ENCODE data around the gene CAMK1D. TPM values are rescaled to one million over a fixed set of nuclear protein-coding genes. Genes with fewer than 3 reads are reported as not detected.
"Not testable (repeated sequence)": the region's sequence is repeated elsewhere in the genome, so short reads cannot be mapped to it uniquely, and the experiment has no call there.

The CAMK1D gene
- total and polyA plus RNA-seq, 2 donors (not counting 3 experiments of a cell fraction or from before 2014, with no cell fraction given) = 0.37 to 4.2 TPM

DNA sequence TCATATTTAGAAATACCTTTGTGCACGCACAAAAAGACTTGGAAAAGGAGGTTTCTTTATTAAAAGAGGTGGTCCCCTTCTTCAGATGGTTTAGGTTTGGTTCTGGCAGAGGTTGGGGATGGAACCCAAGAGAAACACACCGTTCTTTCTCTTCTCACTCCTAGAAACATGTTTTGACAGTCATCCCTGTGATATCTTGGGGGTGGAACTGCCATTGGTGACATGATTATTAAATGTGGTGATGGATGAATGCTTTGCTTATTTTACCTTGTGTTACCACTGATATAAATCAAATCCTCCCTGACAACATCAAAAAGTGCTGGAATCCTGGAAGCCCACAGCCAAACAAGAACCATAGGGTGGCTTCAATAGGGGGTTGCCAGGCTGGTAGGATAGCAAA, 505.6 kb downstream of the CAMK1D start:
- Histone ChIP-seq H3K4me1 (ENCODE audit: control insufficient read depth, extremely low read depth, insufficient read depth, low read length) (peaks cover under 1% of the 10 kb centered on the region), H3K9me1 (replicated peaks; ENCODE audit: control insufficient read depth, extremely low read depth, insufficient read depth, low read length) (no peaks in the 10 kb centered on the region), H2AFZ (ENCODE audit: low read depth, low read length) (no peak overlapping the region), H3K79me2 (ENCODE audit: control insufficient read depth, insufficient read depth, low read length) (no peaks in the 10 kb centered on the region), H3K9ac (replicated peaks; ENCODE audit: extremely low read depth, insufficient read depth, low read length) (no peak overlapping the region), H3K9me3 (replicated peaks; ENCODE audit: control insufficient read depth, insufficient read depth, low read length) (no peaks in the 10 kb centered on the region), H4K20me1 (replicated peaks; ENCODE audit: control insufficient read depth, extremely low read depth, insufficient read depth, low read length) (no peaks in the 10 kb centered on the region), H3K36me3 (ENCODE audit: control insufficient read depth in 2 of 2, extremely low read depth in 1 of 2, insufficient read depth in 2 of 2, low read length in 2 of 2) (no peaks in the 10 kb centered on the region), H3K27me3 (ENCODE audit: control insufficient read depth in 2 of 2, insufficient read depth in 2 of 2, low read length in 2 of 2) (peaks cover 0 to 7% of the 10 kb centered on the region in 2 experiments), H3K4me2 (ENCODE audit: insufficient read depth, low read length) (no peak overlapping the region), H3K27ac (ENCODE audit: insufficient read depth, low read depth, low read length) (no peak overlapping the region), H3K4me3 (replicated peaks in 1 of 3; ENCODE audit: insufficient read depth in 1 of 3, low read depth in 1 of 3, low read length in 3 of 3) (no peak overlapping the region)
- ChIA-PET CTCF (no interaction called here), POLR2A (no interaction called here)
- FAIRE-seq = no peak
- DNase-seq (ENCODE audit: low read depth, low spot score) = no peak
- intact Hi-C loops (cut with micrococcal nuclease) (no loop called here), dilution Hi-C loops (cut with MboI; ENCODE audit: extremely low pct_ligation_motif_present, low sequenced_read_pairs) (no loop called here)
- TF ChIP-seq FOS (IDR thresholded peaks at IDR 0.05; ENCODE audit: borderline replicate concordance, insufficient read depth, low read length) (no peak), POLR2AphosphoS5 (IDR thresholded peaks at IDR 0.05; ENCODE audit: insufficient read depth, low read depth, low read length) (no peak)
- no TSS peak for BruUV-seq (replicated peaks)

GRCh38 chr10:12862459-12862858, 513.1 kb downstream of the CAMK1D start:
- intact Hi-C loops (cut with micrococcal nuclease) (no loop called here), dilution Hi-C loops (cut with MboI; ENCODE audit: extremely low pct_ligation_motif_present, low sequenced_read_pairs) (no loop called here)
- H3K9me1 ChIP-seq (replicated peaks; ENCODE audit: control insufficient read depth, extremely low read depth, insufficient read depth, low read length) = no peaks in the 10 kb centered on the region
- TF ChIP-seq MYC (IDR thresholded peaks at IDR 0.05; ENCODE audit: low read depth, low read length) = no peak
- no peak overlapping the region for H3K4me3 ChIP-seq (replicated peaks in 1 of 3; ENCODE audit: insufficient read depth in 1 of 3, low read depth in 1 of 3, low read length in 3 of 3)
- no peak for FAIRE-seq
- H3K4me1 ChIP-seq (ENCODE audit: control insufficient read depth, extremely low read depth, insufficient read depth, low read length) = no peaks in the 10 kb centered on the region
- BruUV-seq (replicated peaks) = no TSS peak
- no peak overlapping the region for H3K9ac ChIP-seq (replicated peaks; ENCODE audit: extremely low read depth, insufficient read depth, low read length)
- no peaks in the 10 kb centered on the region for H3K9me3 ChIP-seq (replicated peaks; ENCODE audit: control insufficient read depth, insufficient read depth, low read length)
- H3K27me3 ChIP-seq (ENCODE audit: control insufficient read depth in 2 of 2, insufficient read depth in 2 of 2, low read length in 2 of 2) = no peaks in the 10 kb centered on the region
- H3K4me2 ChIP-seq (ENCODE audit: insufficient read depth, low read length) = no peak overlapping the region
- H3K27ac ChIP-seq (ENCODE audit: insufficient read depth, low read depth, low read length) = no peak overlapping the region
- ChIA-PET CTCF (no interaction called here), POLR2A (no interaction called here)
- no peaks in the 10 kb centered on the region for H3K79me2 ChIP-seq (ENCODE audit: control insufficient read depth, insufficient read depth, low read length)
- DNase-seq (ENCODE audit: low read depth, low spot score) = no peak
- no peak overlapping the region for H2AFZ ChIP-seq (ENCODE audit: low read depth, low read length)
- H3K36me3 ChIP-seq (ENCODE audit: control insufficient read depth in 2 of 2, extremely low read depth in 1 of 2, insufficient read depth in 2 of 2, low read length in 2 of 2) = no peaks in the 10 kb centered on the region
- H4K20me1 ChIP-seq (replicated peaks; ENCODE audit: control insufficient read depth, extremely low read depth, insufficient read depth, low read length) = no peaks in the 10 kb centered on the region

- H4K20me1 ChIP-seq (replicated peaks; ENCODE audit: control insufficient read depth, extremely low read depth, insufficient read depth, low read length); H3K9me3 ChIP-seq (replicated peaks; ENCODE audit: control insufficient read depth, insufficient read depth, low read length); H3K27ac ChIP-seq (ENCODE audit: insufficient read depth, low read depth, low read length); H3K4me1 ChIP-seq (ENCODE audit: control insufficient read depth, extremely low read depth, insufficient read depth, low read length); dilution Hi-C loops (cut with MboI; ENCODE audit: extremely low pct_ligation_motif_present, low sequenced_read_pairs); H3K79me2 ChIP-seq (ENCODE audit: control insufficient read depth, insufficient read depth, low read length); POLR2A ChIA-PET; H2AFZ ChIP-seq (ENCODE audit: low read depth, low read length); intact Hi-C loops (cut with micrococcal nuclease); H3K36me3 ChIP-seq (ENCODE audit: control insufficient read depth in 2 of 2, extremely low read depth in 1 of 2, insufficient read depth in 2 of 2, low read length in 2 of 2); CTCF ChIA-PET; H3K4me2 ChIP-seq (ENCODE audit: insufficient read depth, low read length); BruUV-seq (replicated peaks); DNase-seq (ENCODE audit: low read depth, low spot score); H3K4me3 ChIP-seq (replicated peaks in 1 of 3; ENCODE audit: insufficient read depth in 1 of 3, low read depth in 1 of 3, low read length in 3 of 3); H3K9ac ChIP-seq (replicated peaks; ENCODE audit: extremely low read depth, insufficient read depth, low read length); H3K9me1 ChIP-seq (replicated peaks; ENCODE audit: control insufficient read depth, extremely low read depth, insufficient read depth, low read length); H3K27me3 ChIP-seq (ENCODE audit: control insufficient read depth in 2 of 2, insufficient read depth in 2 of 2, low read length in 2 of 2): not testable (repeated sequence)
- FAIRE-seq = peak; percentile 21
Observed at GRCh38 chr10:12865515-12865914, 516.2 kb downstream of the CAMK1D start.

All from endothelial cell of umbilical vein (primary cell).